ENCODE results near the gene EPB41L1. TPM values are rescaled to one million over a fixed set of nuclear protein-coding genes. Genes with fewer than 3 reads are reported as not detected.
A peak's percentile ranks its signal among the peaks of the same experiment; 100 is the strongest.

Gene EPB41L1
- total and polyA plus RNA-seq, 2 donors from 2014 or later, result 53.2 to 230 TPM

GRCh38 chr20:36113566-36114250, 40.8 kb upstream of the EPB41L1 start:
- no peak for FAIRE-seq
- Histone ChIP-seq H3K36me3 (ENCODE audit: control insufficient read depth in 2 of 3, insufficient read depth in 3 of 3, low read length in 3 of 3) (peaks cover 0 to 8% (median 0%) of the 10 kb centered on the region in 3 donors), H3K9ac (ENCODE audit: low read length in 3 of 3) (peak overlapping the region in 1 of 3 donors; percentile 8), H3K27me3 (ENCODE audit: control insufficient read depth, insufficient read depth, low read length) (no peaks in the 10 kb centered on the region), H3K4me3 (ENCODE audit: low read length in 3 of 3) (no peak overlapping the region), H3K4me1 (ENCODE audit: control insufficient read depth in 2 of 3, insufficient read depth in 2 of 3, low read depth in 1 of 3, low read length in 3 of 3) (peaks cover 0 to 18% (median 14%) of the 10 kb centered on the region in 3 donors), H3K9me3 (ENCODE audit: control insufficient read depth in 2 of 3, insufficient read depth in 1 of 3, low read length in 3 of 3) (no peaks in the 10 kb centered on the region), H3K27ac (ENCODE audit: low read depth in 2 of 2, low read length in 2 of 2) (peak overlapping the region in 1 of 2 donors; percentile 91)
- no peak for TF ChIP-seq CTCF (IDR thresholded peaks at IDR 0.05; ENCODE audit: borderline replicate concordance, extremely low read depth, insufficient read depth)
- DNase-seq, result no peak
- intact Hi-C loops (cut with DNase I), result no loop called here

- Histone ChIP-seq H3K4me1 (ENCODE audit: control insufficient read depth in 2 of 3, insufficient read depth in 2 of 3, low read depth in 1 of 3, low read length in 3 of 3) (peaks cover 0 to 18% (median 10%) of the 10 kb centered on the region in 3 donors), H3K9ac (ENCODE audit: low read length in 3 of 3) (no peak overlapping the region), H3K9me3 (ENCODE audit: control insufficient read depth in 2 of 3, insufficient read depth in 1 of 3, low read length in 3 of 3) (no peaks in the 10 kb centered on the region), H3K27ac (ENCODE audit: low read depth in 2 of 2, low read length in 2 of 2) (no peak overlapping the region), H3K4me3 (ENCODE audit: low read length in 3 of 3) (no peak overlapping the region), H3K36me3 (ENCODE audit: control insufficient read depth in 2 of 3, insufficient read depth in 3 of 3, low read length in 3 of 3) (peaks cover 0 to 8% (median 0%) of the 10 kb centered on the region in 3 donors), H3K27me3 (ENCODE audit: control insufficient read depth, insufficient read depth, low read length) (no peaks in the 10 kb centered on the region)
- no peak for DNase-seq
- no peak for TF ChIP-seq CTCF (IDR thresholded peaks at IDR 0.05; ENCODE audit: borderline replicate concordance, extremely low read depth, insufficient read depth)
- intact Hi-C loops (cut with DNase I), result no loop called here
- FAIRE-seq, result no peak
These were observed 39.8 kb upstream of the EPB41L1 start for GRCh38 chr20:36114707-36115106.

- Histone ChIP-seq H3K9ac (ENCODE audit: low read length in 3 of 3) (peak overlapping the region in 1 of 3 donors; percentile 22), H3K27me3 (ENCODE audit: control insufficient read depth, insufficient read depth, low read length) (no peaks in the 10 kb centered on the region), H3K9me3 (ENCODE audit: control insufficient read depth in 2 of 3, insufficient read depth in 1 of 3, low read length in 3 of 3) (no peaks in the 10 kb centered on the region), H3K4me1 (ENCODE audit: control insufficient read depth in 2 of 3, insufficient read depth in 2 of 3, low read depth in 1 of 3, low read length in 3 of 3) (peaks cover 0 to 16% (median 10%) of the 10 kb centered on the region in 3 donors), H3K36me3 (ENCODE audit: control insufficient read depth in 2 of 3, insufficient read depth in 3 of 3, low read length in 3 of 3) (peaks cover 0 to 4% (median 0%) of the 10 kb centered on the region in 3 donors), H3K27ac (ENCODE audit: low read depth in 2 of 2, low read length in 2 of 2) (peak overlapping the region in 1 of 2 donors; percentile 5), H3K4me3 (ENCODE audit: low read length in 3 of 3) (no peak overlapping the region)
- no peak for DNase-seq
- FAIRE-seq, result no peak
- TF ChIP-seq CTCF (IDR thresholded peaks at IDR 0.05; ENCODE audit: borderline replicate concordance, extremely low read depth, insufficient read depth), result no peak
- intact Hi-C loops (cut with DNase I), result no loop called here
These were observed 38.6 kb upstream of the EPB41L1 start for GRCh38 chr20:36115925-36116324.

Data from kidney (tissue), 14 donors.